ENCODE results near the gene C1GALT1C1.

GRCh38 chrX:120672841-120673530 lies 43.1 kb upstream of the C1GALT1C1 start:
- TF ChIP-seq CTCF (IDR thresholded peaks at IDR 0.05) (no peak), ZFX (IDR thresholded peaks at IDR 0.05; ENCODE audit: borderline replicate concordance) (no peak)
